ENCODE measurements around the gene NKPD1.

NKPD1 gene

DNA sequence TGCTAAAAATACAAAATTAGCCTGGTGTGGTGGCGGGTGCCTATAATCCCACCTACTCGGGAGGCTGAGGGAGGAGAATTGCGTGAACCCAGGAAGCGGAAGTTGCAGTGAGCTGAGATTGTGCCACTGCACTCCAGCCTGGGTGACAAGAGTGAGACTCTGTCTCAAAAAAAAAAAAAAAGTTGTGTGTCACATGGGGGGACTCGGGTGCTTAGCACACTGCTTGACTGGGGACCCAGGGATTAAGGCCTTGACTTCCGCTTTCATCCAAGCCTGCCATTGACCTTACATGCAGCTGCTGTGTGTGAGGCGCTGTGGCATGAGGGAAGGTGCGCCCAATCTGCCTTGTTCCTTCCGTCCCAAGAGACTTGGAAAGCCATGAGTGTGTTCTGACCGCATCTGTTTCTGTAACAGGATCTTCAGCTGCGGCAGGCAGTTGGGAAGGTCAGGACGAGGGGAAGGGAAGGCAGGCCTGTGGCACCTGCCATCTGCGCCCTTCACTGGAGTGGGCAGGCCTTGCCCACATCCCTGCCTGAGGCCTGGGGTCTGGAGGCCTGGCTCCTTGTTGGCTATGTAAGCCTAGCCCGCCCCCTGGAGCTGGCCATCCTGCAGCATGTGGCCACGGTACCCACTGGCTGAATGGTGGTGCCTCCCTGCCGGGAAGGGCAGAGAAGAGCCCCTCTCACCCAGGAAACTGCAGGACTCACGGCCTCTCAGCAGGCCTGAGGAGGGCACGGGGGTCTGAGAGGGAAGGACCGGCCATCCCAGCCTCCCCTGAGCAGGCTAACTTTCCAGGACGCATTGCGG, 44.8 kb downstream of the NKPD1 start:
- peak; percentile 70 to 81 for DNase-seq

DNA sequence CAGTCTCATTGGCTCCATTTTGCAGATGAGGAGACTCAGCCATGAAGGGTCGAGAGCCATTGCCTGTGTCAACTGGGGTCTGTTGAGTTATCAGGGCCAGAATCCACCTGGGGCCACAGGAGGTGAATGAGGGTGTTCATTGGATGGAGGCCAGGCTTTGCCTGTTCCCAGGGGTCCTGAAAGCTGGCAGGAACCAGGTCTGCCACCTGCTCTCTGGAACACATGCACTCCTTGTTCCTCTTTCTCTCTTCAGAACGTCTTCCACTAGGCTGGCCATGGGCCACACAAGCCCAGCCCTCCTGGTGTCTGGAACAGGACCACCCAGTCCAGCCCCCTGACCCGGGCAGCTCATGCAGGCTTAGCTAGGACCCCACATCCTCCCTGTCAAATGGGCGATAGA, 46.7 kb downstream of the NKPD1 start:
- no peak for DNase-seq

DNA sequence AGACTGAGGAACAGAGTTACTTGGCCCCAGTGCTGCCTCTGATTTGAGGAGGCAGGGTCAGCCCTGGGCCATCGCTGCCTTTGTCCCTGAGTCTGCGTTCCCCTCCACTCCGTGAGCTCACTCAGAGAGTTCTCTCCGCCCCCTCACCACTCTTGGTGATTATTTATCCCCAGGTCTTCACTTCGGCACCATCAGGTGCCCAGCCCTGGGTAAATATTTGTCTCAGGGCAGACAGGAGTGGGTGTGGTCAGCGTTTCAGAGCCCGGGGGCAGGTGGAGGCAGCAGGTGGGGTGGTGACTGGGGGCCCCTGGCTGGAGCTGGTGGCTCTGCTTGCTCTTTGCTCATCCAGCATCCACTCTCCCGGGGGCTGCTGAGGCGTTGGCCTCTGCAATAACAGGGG, 47.2 kb downstream of the NKPD1 start:
- peak; percentile 76 to 90 for DNase-seq

DNA sequence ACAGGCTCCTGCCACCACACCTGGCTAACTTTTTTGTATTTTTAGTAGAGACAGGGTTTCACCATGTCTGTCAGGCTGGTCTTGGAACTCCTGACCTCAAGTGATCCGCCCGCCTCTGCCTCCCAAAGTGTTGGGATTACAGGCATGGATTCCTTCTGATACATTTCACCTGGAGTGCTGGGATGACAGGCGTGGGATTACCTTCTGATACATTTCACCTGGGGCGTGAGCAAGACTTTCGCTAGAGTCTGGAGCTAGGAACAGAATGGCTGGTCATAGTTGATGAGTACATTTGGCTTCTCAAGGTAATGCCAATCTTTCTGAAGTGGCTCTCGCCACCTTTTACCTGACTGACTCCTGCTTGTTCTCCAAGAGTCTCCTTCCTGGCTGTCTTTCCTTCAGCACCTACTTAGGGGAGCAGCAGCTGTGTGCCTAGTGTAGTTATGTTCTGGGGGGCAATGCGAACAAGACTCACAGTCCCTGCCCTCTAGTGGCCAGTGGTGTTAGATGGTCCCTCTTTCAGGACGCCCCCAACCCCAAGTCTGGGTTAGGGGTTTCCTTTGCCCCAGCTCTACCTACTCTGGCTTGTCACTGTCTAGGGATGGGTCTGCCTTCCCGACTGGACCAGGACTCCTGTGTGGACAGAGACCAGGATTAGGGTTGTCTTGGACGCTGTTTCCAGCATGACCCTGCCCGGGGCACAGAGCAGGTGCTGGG, 48.5 kb downstream of the NKPD1 start:
- DNase-seq = no peak
